Mesenchymal stem cell (in vitro differentiated cells and primary cell): ENCODE data around the gene MAN1A1.

Source experiments
- DNase-seq: peaks from one replicate; pipeline ENCODE4 v3.0.0-alpha.2; 2013
- H2AFZ ChIP-seq: one replicate; pipeline ENCODE4 v1.6.1; 2013; ENCODE audit warnings: low read depth, mild to moderate bottlenecking, control low read depth, inconsistent platforms, low read length, moderate library complexity
- H2AK5ac ChIP-seq: 2 replicates; pipeline ENCODE4 v1.6.1; 2013; ENCODE audit warnings: low read length, moderate library complexity, mild to moderate bottlenecking, inconsistent platforms; ENCODE audit not compliant: severe bottlenecking
- H2BK120ac ChIP-seq: one replicate; pipeline ENCODE4 v1.6.1; 2013; ENCODE audit warnings: low read depth, mild to moderate bottlenecking, inconsistent platforms, low read length, moderate library complexity
- H2BK12ac ChIP-seq, 2 experiments: one replicate each; pipeline ENCODE4 v1.6.1; 2013; ENCODE audit warnings: inconsistent platforms in 2 of 2, low read length in 2 of 2, mild to moderate bottlenecking in 2 of 2, moderate library complexity in 2 of 2, control low read depth in 1 of 2
- H2BK15ac ChIP-seq: one replicate; pipeline ENCODE4 v1.6.1; 2013; ENCODE audit warnings: mild to moderate bottlenecking, low read depth, inconsistent platforms; ENCODE audit not compliant: poor library complexity, severe bottlenecking
- H2BK5ac ChIP-seq: 2 replicates; pipeline ENCODE4 v1.6.1; 2013; ENCODE audit warnings: low read depth, mild to moderate bottlenecking, low read length, control low read depth, inconsistent platforms; ENCODE audit not compliant: poor library complexity, severe bottlenecking
- H3K14ac ChIP-seq, 2 experiments: one replicate each; pipeline ENCODE4 v1.6.1; 2013; ENCODE audit warnings: inconsistent platforms in 2 of 2, low read length in 2 of 2, control low read depth in 1 of 2, mild to moderate bottlenecking in 1 of 2, moderate library complexity in 1 of 2
- H3K18ac ChIP-seq, 2 experiments: one replicate each; pipeline ENCODE4 v1.6.1; 2013; ENCODE audit warnings: inconsistent platforms in 2 of 2, low read length in 2 of 2, control low read depth in 1 of 2, low read depth in 1 of 2, mild to moderate bottlenecking in 1 of 2
- H3K23ac ChIP-seq, 2 experiments: one replicate each; pipeline ENCODE4 v1.6.1; 2013; ENCODE audit warnings: inconsistent platforms in 2 of 2, low read length in 2 of 2, mild to moderate bottlenecking in 2 of 2, moderate library complexity in 2 of 2, control low read depth in 1 of 2
- H3K27ac ChIP-seq: 2 replicates; pipeline ENCODE4 v1.5.1; 2013; ENCODE audit warnings: mild to moderate bottlenecking, moderate library complexity, low read length, control low read depth, inconsistent platforms; ENCODE audit not compliant: poor library complexity, severe bottlenecking
- H3K27me3 ChIP-seq, 2 experiments: 2 replicates each; pipeline versions ENCODE4 v1.6.1 to v1.7.0; 2013; ENCODE audit warnings: low read length in 2 of 2, mild to moderate bottlenecking in 2 of 2, moderate library complexity in 2 of 2, control low read depth in 1 of 2, inconsistent platforms in 1 of 2; ENCODE audit not compliant: control insufficient read depth in 1 of 2, insufficient read depth in 1 of 2
- H3K36me3 ChIP-seq, 2 experiments: 2 replicates each; pipeline versions ENCODE4 v1.6.1 to v1.7.0; 2013; ENCODE audit warnings: low read length in 2 of 2, control low read depth in 1 of 2, inconsistent platforms in 1 of 2, low read depth in 1 of 2, mild to moderate bottlenecking in 1 of 2; ENCODE audit not compliant: insufficient read depth in 2 of 2, control insufficient read depth in 1 of 2
- H3K4ac ChIP-seq, 2 experiments: one replicate each; pipeline ENCODE4 v1.6.1; 2013; ENCODE audit warnings: inconsistent platforms in 2 of 2, low read length in 2 of 2, mild to moderate bottlenecking in 2 of 2, moderate library complexity in 2 of 2, control low read depth in 1 of 2, low read depth in 1 of 2
- H3K4me1 ChIP-seq: 2 replicates; pipeline ENCODE4 v1.6.1; 2013; ENCODE audit warnings: low read depth, low read length, control low read depth; ENCODE audit not compliant: control insufficient read depth, insufficient read depth
- H3K4me2 ChIP-seq: 2 replicates; pipeline ENCODE4 v1.6.1; 2013; ENCODE audit warnings: low read length, mild to moderate bottlenecking, inconsistent platforms; ENCODE audit not compliant: poor library complexity, severe bottlenecking
- H3K4me3 ChIP-seq, 2 experiments: 2 replicates each; pipeline versions ENCODE4 v1.5.1 to v1.7.0; 2013; ENCODE audit warnings: low read length in 2 of 2, mild to moderate bottlenecking in 2 of 2, control low read depth in 1 of 2, low read depth in 1 of 2; ENCODE audit not compliant: insufficient read depth in 1 of 2
- H3K79me1 ChIP-seq: replicated peaks from 2 replicates; pipeline ENCODE4 v1.6.1; 2013; ENCODE audit warnings: mild to moderate bottlenecking, control low read depth, low read length, inconsistent platforms; ENCODE audit not compliant: poor library complexity, severe bottlenecking
- H3K9ac ChIP-seq: 2 replicates; pipeline ENCODE4 v1.7.0; 2013; ENCODE audit warnings: mild to moderate bottlenecking, low read length, moderate library complexity
- H3K9me3 ChIP-seq: 2 replicates; pipeline ENCODE4 v1.7.0; 2013; ENCODE audit warnings: mild to moderate bottlenecking, low read length; ENCODE audit not compliant: control insufficient read depth
- H4K8ac ChIP-seq: one replicate; pipeline ENCODE4 v1.6.1; 2013; ENCODE audit warnings: inconsistent platforms, mild to moderate bottlenecking, low read length, moderate library complexity
- H4K91ac ChIP-seq: one replicate; pipeline ENCODE4 v1.6.1; 2013; ENCODE audit warnings: mild to moderate bottlenecking, low read length, inconsistent platforms
- WGBS: methylation state at CpG from one replicate; pipeline ENCODE4 v1.1.7; 2013; ENCODE audit warnings: mixed read lengths; 5-methylcytosine and 5-hydroxymethylcytosine counted together

The MAN1A1 gene

GRCh38 chr6:119280080-119280479, 69.5 kb downstream of the MAN1A1 start:
- Histone ChIP-seq H2AFZ (no peak overlapping the region), H3K18ac (no peak overlapping the region), H3K4me2 (no peak overlapping the region), H3K9ac (no peak overlapping the region), H3K4ac (no peak overlapping the region), H2AK5ac (no peak overlapping the region), H2BK15ac (no peak overlapping the region), H3K27ac (no peak overlapping the region), H4K8ac (no peak overlapping the region), H3K79me1 (peaks cover 8% of the 10 kb centered on the region), H3K27me3 (no peaks in the 10 kb centered on the region), H2BK120ac (no peak overlapping the region), H3K4me3 (no peak overlapping the region), H3K4me1 (peaks cover 3% of the 10 kb centered on the region), H4K91ac (no peak overlapping the region), H2BK12ac (no peak overlapping the region), H3K14ac (no peak overlapping the region), H2BK5ac (no peak overlapping the region), H3K9me3 (no peaks in the 10 kb centered on the region), H3K23ac (no peak overlapping the region), H3K36me3 (peaks cover 0 to 33% of the 10 kb centered on the region in 2 experiments)
- 100% methylated on average over 1 of the region's 1 CpG for WGBS
- no peak for DNase-seq

- Histone ChIP-seq H2BK15ac (no peak overlapping the region), H3K36me3 (peaks cover 0 to 25% of the 10 kb centered on the region in 2 experiments), H3K27me3 (no peaks in the 10 kb centered on the region), H3K27ac (no peak overlapping the region), H2AFZ (no peak overlapping the region), H3K18ac (no peak overlapping the region), H2BK5ac (no peak overlapping the region), H3K14ac (no peak overlapping the region), H4K91ac (no peak overlapping the region), H3K23ac (no peak overlapping the region), H2AK5ac (no peak overlapping the region), H2BK120ac (no peak overlapping the region), H3K79me1 (peaks cover 7% of the 10 kb centered on the region), H2BK12ac (no peak overlapping the region), H3K4me2 (no peak overlapping the region), H4K8ac (no peak overlapping the region), H3K9ac (no peak overlapping the region), H3K4me3 (no peak overlapping the region), H3K9me3 (no peaks in the 10 kb centered on the region), H3K4ac (no peak overlapping the region), H3K4me1 (peaks cover 3% of the 10 kb centered on the region)
- no peak for DNase-seq
- WGBS, result 98% methylated on average over 2 of the region's 2 CpGs
Measured at GRCh38 chr6:119278625-119279024, 70.9 kb downstream of the MAN1A1 start.

- DNase-seq, result no peak
- H2BK15ac ChIP-seq, result no peak overlapping the region
- H2AFZ ChIP-seq, result no peak overlapping the region
- no peak overlapping the region for H2AK5ac ChIP-seq
- peaks cover 1% of the 10 kb centered on the region for H3K4me1 ChIP-seq
- no peak overlapping the region for H3K14ac ChIP-seq
- no peak overlapping the region for H3K9ac ChIP-seq
- H2BK120ac ChIP-seq, result no peak overlapping the region
- H3K9me3 ChIP-seq, result no peaks in the 10 kb centered on the region
- no peak overlapping the region for H3K18ac ChIP-seq
- no peak overlapping the region for H4K91ac ChIP-seq
- no peak overlapping the region for H4K8ac ChIP-seq
- H2BK12ac ChIP-seq, result no peak overlapping the region
- peaks cover 0 to 18% of the 10 kb centered on the region in 2 experiments for H3K36me3 ChIP-seq
- no peak overlapping the region for H3K4ac ChIP-seq
- no peak overlapping the region for H3K27ac ChIP-seq
- H3K23ac ChIP-seq, result no peak overlapping the region
- H3K4me2 ChIP-seq, result no peak overlapping the region
- H2BK5ac ChIP-seq, result no peak overlapping the region
- H3K27me3 ChIP-seq, result no peaks in the 10 kb centered on the region
- no CpG with 5 or more reads among the region's 2 CpGs for WGBS
- peaks cover 7% of the 10 kb centered on the region for H3K79me1 ChIP-seq
- no peak overlapping the region for H3K4me3 ChIP-seq
Measured at GRCh38 chr6:119277052-119277451, 72.5 kb downstream of the MAN1A1 start.

GRCh38 chr6:119276211-119276610, 73.3 kb downstream of the MAN1A1 start:
- H3K27ac ChIP-seq, result no peak overlapping the region
- DNase-seq, result no peak
- no peak overlapping the region for H3K23ac ChIP-seq
- H3K9me3 ChIP-seq, result peaks cover under 1% of the 10 kb centered on the region
- no peak overlapping the region for H3K18ac ChIP-seq
- WGBS, result 86% methylated on average over 2 of the region's 2 CpGs
- no peak overlapping the region for H3K4me2 ChIP-seq
- peaks cover 1% of the 10 kb centered on the region for H3K4me1 ChIP-seq
- H3K14ac ChIP-seq, result no peak overlapping the region
- H2AFZ ChIP-seq, result no peak overlapping the region
- H2AK5ac ChIP-seq, result no peak overlapping the region
- no peaks in the 10 kb centered on the region for H3K27me3 ChIP-seq
- no peak overlapping the region for H4K8ac ChIP-seq
- no peak overlapping the region for H2BK5ac ChIP-seq
- H3K36me3 ChIP-seq, result peaks cover 0 to 13% of the 10 kb centered on the region in 2 experiments
- H2BK15ac ChIP-seq, result no peak overlapping the region
- H3K79me1 ChIP-seq, result peaks cover 3% of the 10 kb centered on the region
- no peak overlapping the region for H2BK12ac ChIP-seq
- no peak overlapping the region for H3K4ac ChIP-seq
- H3K4me3 ChIP-seq, result no peak overlapping the region
- no peak overlapping the region for H3K9ac ChIP-seq
- no peak overlapping the region for H4K91ac ChIP-seq
- no peak overlapping the region for H2BK120ac ChIP-seq
